ENCODE data around the gene PGA5.

GRCh38 chr11:61274084-61274483, 33.1 kb downstream of the PGA5 start:
- TF ChIP-seq MAX (IDR thresholded peaks at IDR 0.05) (no peak), EP300 (IDR thresholded peaks at IDR 0.05; ENCODE audit: borderline replicate concordance) (no peak), TAF1 (IDR thresholded peaks at IDR 0.05; ENCODE audit: low read depth) (no peak), RAD21 (IDR thresholded peaks at IDR 0.05; ENCODE audit: low read depth) (no peak), YY1 (IDR thresholded peaks at IDR 0.05; ENCODE audit: low read depth) (no peak), EGR1 (IDR thresholded peaks at IDR 0.05) (no peak)
- TF ChIP-seq, protein P1, sequence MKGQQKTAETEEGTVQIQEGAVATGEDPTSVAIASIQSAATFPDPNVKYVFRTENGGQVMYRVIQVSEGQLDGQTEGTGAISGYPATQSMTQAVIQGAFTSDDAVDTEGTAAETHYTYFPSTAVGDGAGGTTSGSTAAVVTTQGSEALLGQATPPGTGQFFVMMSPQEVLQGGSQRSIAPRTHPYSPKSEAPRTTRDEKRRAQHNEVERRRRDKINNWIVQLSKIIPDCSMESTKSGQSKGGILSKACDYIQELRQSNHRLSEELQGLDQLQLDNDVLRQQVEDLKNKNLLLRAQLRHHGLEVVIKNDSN (IDR thresholded peaks at IDR 0.05): no peak
- TF ChIP-seq, protein P2, sequence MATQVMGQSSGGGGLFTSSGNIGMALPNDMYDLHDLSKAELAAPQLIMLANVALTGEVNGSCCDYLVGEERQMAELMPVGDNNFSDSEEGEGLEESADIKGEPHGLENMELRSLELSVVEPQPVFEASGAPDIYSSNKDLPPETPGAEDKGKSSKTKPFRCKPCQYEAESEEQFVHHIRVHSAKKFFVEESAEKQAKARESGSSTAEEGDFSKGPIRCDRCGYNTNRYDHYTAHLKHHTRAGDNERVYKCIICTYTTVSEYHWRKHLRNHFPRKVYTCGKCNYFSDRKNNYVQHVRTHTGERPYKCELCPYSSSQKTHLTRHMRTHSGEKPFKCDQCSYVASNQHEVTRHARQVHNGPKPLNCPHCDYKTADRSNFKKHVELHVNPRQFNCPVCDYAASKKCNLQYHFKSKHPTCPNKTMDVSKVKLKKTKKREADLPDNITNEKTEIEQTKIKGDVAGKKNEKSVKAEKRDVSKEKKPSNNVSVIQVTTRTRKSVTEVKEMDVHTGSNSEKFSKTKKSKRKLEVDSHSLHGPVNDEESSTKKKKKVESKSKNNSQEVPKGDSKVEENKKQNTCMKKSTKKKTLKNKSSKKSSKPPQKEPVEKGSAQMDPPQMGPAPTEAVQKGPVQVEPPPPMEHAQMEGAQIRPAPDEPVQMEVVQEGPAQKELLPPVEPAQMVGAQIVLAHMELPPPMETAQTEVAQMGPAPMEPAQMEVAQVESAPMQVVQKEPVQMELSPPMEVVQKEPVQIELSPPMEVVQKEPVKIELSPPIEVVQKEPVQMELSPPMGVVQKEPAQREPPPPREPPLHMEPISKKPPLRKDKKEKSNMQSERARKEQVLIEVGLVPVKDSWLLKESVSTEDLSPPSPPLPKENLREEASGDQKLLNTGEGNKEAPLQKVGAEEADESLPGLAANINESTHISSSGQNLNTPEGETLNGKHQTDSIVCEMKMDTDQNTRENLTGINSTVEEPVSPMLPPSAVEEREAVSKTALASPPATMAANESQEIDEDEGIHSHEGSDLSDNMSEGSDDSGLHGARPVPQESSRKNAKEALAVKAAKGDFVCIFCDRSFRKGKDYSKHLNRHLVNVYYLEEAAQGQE (IDR thresholded peaks at IDR 0.05; ENCODE audit: low read depth): no peak

All from Ishikawa (cell line).